NCI-H69 (cell line): ENCODE data around the gene NSFL1C.
"Not testable (repeated sequence)": the region's sequence is repeated elsewhere in the genome, so short reads cannot be mapped to it uniquely, and the experiment has no call there.

Source experiments
- DNase-seq: peaks from one replicate; lab custom pipeline; 2025; lab: John Stamatoyannopoulos, UW

Gene NSFL1C

DNA sequence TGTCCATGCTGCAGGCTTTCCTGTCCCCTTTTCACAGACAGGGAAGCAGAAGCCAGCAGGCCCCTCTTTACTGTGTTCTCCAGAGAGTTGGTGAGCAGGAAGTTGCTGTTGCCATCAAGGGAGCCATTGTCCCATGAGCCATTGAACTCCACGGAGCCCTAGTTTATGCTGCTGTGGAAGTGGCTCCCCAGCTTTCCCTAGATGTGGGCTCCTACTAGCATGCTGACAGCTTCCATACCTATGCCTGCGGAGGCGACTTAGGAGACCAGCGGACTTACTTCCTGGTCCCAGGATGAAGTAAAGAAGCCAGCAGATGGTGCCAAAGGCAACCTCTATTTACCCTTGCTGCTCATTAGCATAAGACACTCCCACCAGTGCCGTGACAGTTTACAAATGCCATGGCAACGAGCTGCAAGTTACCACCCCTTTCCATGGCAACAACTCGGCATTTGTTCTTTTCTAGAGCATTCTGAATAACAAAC is 43.0 kb downstream of the NSFL1C start:
- DNase-seq = peak; percentile 97

DNA sequence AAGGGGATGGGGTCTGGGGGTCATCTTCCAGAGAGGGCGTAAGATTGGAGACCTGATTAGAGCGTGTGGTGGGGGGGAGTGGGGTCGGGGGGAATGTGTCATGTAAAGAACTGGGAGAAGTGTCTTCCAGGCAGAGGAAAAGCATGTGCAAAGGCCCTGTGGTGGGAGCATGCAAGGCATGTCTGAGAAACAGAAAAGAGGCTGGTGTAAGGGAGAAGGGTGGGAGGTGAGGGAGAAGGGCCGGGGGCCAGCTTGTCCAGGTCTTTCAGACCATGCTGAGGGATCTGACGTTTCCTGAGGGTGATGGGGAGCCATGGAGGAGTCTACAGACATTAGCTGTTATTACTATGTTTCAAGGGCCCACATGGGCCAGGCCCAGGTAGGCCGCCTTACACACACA is 43.4 kb downstream of the NSFL1C start:
- DNase-seq = no peak

DNA sequence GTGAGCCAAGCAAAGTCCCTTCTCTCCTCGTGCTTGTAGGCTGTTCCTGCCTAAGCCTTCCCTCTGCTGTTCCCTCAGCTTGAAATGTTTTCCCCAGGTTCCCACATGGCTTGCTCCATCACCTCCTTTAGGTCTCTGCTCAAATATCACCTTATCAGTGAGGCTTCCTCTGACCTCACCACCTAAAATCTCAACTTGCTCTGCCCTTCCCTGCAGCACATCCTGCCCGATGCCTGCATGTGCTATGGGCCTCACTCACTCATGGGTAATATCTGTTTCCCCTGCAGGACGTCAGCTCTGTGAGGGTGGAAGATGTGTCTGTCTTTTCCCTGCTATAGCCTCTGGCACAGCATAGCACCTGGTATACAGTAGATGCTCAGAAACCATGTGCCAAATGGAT is 43.9 kb downstream of the NSFL1C start:
- DNase-seq = no peak

DNA sequence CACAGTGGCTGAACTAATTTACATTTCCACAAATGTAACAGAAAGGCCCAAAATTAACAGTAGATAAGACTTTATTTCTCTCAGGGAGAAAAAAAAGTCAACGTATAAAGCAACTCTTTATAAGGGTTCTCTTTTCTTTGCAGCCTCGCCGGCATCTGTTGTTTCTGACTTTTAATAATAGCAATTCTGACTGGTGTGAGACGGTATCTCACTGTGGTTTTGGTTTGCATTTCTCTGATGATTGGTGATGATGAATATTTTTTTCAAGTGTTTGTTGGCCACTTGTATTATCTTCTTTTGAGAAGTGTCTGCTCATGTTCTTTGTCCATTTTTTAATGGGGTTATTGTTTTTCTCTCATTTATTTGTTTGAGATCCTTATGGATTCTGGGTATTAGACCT is 46.6 kb downstream of the NSFL1C start:
- DNase-seq = no peak

DNA sequence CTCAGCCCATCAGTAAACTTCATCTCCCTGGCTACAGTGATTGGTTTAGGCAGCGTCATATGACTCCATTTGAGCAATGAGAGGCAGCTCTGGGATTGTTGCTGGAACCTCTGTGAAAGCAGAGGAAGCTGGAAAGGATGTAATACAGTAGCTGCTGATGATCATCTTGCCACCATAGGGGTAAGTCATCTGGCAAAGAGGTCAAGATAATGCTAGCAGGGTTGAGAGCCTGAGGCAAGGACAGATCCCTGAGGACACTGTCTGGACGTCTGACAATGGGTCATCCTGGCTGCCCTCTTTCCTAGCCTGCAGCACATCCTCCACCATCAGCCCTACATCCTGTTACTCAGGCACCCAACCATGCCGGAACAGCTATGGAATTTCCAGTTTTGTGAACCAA is 48.3 kb downstream of the NSFL1C start:
- no peak for DNase-seq

DNA sequence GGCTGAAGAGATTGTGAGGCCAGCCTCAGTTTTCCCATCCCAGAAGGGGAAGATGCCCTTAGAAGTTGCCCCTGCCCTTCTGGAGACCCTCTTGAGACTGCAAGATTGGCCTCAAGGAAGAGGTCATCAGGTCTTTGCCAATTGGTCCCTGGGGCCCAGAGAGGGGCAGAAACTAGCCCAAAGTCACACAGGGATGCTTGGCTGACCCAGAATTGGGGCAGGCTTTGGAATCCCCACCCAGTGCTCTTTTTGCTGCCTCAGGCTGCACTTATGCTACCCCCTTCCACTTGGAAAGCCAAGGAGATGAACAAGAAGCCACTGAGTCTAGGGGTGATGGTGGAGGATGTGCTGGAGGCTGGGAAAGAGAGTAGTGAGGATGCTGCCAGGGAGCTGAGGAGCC is 48.9 kb downstream of the NSFL1C start:
- no peak for DNase-seq

DNA sequence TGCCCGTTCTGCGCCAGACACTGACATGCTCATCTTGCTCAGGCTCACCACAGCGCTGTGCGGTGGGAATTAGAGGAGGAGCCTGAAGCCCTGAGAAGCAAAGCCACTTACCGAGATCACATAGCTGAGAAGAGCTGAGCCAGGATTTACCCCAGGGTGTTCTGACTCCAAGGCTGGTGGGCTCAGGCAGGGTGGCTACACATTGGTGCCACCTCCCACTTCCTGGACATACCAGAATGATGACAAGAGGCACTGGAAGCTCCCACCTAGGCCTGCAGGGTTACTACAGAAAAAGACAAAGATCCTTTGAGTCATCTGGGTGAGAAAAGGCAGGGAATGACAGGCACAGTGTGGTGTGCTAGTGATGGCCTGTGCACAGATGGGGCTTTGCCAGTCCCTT is 49.4 kb downstream of the NSFL1C start:
- DNase-seq = no peak

DNA sequence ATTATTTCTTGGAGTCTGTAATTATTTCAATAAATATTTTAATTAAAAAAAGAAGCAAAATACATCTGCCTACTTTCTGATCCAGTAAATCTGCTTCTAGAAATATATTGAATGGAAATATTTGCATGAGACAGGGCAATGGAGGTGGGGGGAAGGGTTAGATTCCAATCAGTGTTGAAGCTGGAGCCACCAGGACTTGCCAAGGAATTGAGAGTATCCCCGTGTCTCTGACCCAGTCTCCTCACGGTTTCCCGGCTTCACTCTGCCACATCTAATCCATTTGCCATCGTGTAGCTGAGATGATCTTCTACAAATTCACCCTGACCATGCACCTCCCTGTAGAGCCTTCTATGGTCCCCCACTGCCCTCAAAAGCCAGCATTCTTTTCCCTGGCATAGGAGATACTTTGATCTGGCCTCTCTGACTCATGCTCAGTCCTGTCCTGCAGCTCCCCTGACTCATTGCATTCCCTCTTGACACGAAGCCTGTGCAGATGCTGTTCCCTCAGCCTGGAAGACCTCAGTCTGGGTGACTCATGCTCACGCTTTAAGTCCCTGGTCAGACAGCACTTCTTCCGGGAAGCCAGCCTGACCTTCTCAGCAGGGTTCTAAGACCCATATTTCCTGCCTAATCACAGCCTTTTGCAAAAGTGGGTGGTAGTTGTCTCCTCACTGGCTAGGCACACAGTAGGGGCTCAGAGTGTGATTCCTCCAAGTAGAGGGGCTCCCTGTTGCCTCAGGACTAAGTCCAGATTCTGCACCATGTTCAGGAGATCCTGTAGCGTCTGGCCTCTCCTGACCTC is 50.8 kb downstream of the NSFL1C start:
- DNase-seq = peak; percentile 42

DNA sequence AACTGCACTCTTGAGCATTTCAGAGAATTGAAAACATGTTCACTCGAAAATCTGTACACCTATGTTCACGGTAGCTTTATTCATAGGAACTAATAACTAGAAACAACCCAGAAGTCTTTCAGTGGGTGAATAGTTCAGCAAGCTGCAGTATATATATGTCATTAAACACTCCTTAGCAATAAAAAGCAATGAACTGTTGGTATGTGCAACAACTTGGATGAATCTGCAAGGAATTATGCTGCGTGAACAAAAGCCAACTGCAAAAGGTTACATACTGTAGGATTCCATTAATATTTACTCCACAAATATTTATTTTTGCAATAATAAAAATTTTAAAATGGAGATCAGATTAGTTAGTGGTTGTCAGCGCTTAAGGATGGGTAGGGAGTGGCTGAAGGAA is 51.7 kb downstream of the NSFL1C start:
- DNase-seq = no peak

DNA sequence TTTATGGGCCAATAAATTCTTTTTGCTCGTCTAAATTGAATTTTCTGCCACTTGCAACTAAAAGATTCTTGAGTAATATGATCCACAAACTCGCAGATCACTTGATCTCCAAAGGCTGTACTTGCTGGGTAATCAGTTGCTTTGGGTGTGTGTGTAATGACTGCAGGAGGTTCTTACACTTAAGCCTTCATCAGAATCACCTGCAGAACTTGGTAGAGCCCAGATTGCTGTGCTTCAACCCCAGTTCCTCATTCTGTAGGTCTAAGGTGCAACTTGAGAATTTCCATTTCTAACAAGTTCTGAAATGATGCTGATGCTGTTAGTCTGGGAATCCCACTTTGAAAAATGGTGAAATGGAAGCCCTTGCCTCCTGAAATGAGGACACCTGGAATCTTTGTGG is 60.8 kb downstream of the NSFL1C start:
- DNase-seq = no peak

DNA sequence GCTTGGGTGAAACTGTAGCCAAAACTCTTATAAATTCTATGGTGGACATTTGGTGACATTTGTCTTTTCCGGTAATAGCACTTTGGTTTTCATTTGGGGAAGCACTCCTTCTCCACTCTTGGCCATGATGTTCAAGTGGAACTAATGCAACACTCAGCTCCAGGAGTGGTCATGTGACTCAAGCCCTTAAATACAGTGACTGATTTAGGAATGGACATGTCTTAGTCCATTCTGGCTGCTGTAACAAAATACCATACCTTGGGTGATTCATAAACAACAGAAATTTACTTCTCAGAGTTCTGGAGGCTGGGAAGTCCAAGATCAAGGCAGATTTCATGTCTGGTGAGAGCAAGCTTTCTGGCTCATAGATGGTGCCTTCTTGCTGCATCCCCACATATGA is 63.0 kb downstream of the NSFL1C start:
- DNase-seq = no peak

DNA sequence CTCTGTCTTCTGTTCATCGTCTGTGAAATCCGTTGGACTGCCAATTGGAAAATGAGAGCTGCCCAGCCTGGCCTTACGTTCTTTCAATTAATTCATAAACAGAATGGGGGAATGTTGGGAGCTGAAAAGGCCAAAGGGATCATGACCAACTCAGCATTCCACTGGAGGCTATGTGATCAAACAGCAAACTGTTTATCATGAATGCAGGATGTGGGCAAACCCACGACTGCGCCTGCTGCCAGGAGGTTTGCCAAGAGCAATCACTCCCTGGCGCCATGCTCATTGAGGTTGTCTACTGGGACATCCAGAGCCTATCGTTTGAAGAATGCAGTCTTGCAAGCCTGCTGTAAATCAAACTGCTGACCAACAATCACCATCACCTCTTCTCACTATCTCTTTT is 64.5 kb downstream of the NSFL1C start:
- no peak for DNase-seq

DNA sequence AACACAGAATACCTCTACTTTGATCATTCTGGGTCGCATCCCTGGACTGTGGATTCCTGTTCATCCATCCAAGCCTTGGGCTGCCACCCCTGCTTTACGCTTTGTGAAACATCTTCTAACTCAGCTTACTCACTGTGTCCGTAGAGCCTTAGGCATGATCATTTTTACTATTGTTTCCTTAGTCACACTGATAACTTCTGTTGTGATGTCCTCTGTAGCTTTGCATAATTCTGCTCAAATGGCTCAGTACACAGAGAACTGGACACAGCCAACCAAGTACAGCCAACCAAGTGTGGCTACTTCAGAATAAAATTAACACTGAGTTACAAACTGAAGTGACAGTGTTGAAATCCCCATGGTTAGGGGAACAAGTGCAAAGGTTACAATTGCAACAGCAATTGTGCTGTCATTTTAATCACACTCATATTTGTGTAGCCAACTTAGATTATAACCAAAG is 65.2 kb downstream of the NSFL1C start:
- no peak for DNase-seq

DNA sequence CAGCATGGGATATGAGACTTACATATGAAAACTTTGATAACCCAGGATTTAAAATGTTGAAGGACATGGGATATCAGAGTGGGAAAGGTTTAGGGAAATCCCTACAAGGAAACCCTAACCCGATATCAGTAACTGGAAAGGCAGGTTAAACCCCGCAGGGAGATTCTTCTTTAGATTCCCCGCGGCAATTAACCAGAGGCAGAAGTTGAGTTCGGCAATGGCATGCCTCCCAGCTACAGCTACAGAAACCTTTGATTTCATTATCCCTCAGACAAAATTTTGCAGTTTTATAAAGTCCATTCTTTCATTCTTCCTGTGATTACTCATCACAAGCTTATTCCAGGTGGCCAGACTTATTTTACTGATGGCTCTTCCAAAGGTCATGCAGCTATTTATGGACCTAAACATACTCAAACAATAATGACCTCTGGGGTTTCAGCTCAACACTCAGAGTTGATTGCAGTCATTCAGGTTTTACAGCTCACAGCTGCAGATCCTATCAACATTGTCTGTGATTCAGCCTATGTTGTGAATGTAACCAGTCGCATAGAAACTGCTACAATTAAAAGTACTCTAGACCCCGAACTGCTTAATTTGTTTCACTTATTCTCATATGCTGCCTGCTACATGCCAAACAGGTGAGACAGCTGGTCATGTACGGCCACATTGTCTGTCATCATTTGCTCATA is 66.8 kb downstream of the NSFL1C start:
- peak; percentile 93 for DNase-seq

DNA sequence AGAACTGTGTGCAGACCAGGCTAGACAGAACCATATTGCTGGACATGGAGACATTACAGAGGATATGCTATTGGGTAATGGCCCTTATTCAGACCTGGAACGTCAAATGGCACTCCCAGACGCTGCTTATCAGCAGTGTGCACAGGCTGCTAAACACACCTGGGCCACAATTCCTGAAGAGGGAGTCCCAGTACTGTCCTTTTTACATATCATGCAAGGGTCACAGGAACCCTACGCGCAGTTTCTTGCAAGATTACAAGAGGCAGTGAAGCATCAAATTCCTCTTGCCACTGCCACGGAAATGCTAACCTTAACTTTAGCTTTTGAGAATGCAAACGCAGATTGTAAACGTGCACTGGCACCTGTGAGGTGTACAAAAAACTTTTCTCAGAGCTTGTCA is 68.5 kb downstream of the NSFL1C start:
- DNase-seq = not testable (repeated sequence)

DNA sequence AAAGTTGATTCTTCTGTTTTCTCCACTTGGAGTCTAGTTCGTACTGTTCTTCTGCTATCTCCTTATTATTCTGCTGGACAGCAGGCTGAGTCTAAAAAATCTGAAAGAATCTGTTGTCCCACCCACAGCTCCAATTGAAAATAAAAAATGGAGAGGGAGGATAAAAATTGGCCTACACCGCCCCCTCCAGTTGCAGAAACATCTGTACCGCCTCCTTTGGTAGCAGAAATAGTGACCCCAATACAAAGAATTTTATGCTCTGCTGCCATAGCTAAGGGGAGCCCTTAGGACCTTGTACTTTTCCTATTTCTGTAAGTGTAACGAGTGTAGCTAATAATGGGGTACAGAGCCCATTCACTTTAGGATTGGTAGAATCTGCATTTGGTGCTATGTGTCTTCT is 68.9 kb downstream of the NSFL1C start:
- no peak for DNase-seq

DNA sequence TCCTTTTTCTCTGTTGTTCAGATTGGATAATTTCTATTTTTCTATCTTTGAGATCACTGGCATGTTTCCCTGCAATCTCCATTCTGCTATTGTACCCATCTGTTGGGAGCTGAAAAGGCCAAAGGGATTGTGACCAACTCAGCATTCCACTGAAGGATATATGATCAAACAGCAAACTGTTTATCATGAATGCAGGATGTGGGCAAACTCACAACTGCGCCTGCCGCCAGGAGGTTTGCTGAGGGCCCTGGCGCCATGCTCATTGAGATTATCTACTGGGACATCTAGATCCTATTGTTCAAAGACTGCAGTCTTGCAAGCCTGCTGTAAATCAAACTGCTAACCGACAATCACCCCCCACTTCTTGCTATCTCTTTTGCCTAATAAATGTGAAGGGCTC is 69.9 kb downstream of the NSFL1C start:
- no peak for DNase-seq

DNA sequence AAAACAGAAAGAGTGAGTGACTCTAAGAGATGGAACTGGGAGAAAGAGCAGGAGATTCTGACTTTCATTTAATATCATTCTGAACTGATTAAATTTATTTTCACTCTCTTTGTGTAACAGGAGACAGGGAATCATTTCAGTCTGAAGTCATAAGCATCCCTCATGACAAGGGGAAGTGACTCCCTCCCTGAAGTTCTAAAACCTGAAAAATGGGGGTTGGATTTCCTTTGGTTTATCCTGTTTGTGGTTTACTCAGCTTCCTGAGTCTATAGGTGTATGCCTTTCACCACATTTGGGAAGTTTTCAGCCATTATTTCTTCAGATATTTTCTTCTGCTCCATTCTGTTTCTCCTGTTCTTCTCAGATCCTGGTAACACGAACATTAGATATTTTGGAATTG is 70.4 kb downstream of the NSFL1C start:
- DNase-seq = no peak

DNA sequence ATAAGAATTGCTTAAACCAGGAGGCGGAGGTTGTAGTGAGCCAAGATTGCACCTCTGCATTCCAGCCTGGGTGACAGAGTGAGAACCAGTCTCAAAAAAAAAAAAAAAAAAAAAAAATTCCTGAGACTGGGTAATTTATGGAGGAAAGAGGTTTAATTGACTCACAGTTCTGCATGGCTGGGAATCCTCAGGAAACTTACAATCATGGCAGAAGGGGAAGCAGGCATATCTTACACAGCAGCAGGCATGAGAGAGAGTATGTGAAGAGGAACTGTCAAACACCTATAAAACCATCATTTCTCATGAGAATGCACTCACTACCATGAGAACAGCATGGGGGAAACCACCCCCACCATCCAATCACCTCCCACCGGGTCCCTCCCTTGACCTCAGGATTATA is 72.0 kb downstream of the NSFL1C start:
- DNase-seq = no peak

DNA sequence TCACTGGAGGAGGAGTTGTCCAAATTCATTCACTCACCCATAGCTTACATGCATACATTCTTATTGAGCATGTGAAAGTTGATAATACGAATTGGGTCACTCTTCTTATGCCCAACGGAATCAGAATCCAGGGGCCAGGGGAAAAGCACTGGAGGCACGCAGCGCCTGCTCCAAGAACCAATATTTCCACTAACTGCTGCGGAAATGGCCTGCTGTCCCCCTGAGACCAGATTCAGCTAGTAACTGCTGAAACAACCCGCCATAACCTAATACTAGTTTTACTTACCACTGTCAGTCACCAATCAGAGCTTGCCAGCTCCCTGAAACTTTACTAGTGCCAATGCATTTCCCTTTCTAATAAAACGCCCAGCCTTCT is 73.2 kb downstream of the NSFL1C start:
- DNase-seq = no peak

DNA sequence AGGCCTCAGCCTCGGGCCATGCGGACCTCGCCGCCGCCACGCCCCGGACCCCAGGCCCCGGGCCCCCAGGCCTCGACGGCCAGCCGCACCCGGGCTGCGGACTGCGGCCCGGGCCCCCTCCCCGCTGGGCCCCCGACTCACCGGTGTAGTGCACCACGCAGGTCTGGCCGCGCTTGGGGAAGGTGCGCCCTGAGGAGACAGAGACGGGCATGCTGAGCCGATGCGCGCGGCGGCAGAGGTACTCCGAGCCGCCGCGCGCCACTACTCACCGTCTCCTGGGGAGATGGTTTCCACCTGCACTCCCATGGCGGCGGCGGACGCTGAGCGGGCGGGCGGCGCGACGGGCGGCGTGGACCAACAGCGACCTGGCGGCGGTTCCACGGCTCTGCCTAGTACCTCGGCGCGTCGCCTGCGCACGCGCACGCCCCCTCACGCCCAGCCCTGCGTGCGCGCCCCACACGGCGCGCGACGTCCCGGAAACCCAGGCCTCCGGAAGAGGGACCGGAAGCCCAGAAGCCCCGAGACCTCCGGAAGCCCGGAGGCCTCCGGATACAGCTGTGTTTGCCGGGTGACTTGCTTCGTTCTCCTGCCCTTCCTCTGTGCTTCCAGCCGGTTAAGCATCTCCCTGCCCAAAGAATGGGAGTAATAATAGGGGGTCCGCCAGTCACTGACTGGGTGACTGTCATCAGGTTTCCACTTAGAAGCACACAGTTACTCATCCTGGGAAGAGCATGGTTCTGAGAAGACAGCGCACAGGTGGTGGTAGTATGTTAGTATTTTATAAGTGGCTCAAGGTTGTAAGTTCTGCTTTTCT is 73.7 kb downstream of the NSFL1C start, which contains the start of gene FKBP1A:
FKBP1A (minus strand) TSS at position 362 of the 814 bp plus-strand sequence; CDS start at position 306, 56 bp downstream.
- DNase-seq = peak; percentile 98

DNA sequence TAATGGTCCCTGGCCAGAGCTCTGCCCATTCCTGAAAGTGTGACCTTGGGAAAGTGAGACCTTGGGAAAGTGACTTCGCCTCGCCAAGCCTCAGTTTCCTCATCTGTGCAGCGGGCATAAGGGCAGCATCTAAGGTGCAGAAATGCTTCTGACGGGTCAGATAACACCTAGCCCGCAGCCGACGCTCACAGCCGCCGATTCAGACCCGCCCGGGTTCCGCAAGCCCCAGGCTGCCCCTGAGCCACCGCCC is 74.3 kb downstream of the NSFL1C start:
- DNase-seq = no peak
